DND-41 (cell line): ENCODE data around the gene PES1.

ENCODE experiments used
- ATAC-seq: fragments of 200-7000 bp; cut with Tn5 transposase; 3 replicates; pipeline ENCODE4 v1.9.1; 2021; ENCODE audit warnings: low read depth; ENCODE audit not compliant: insufficient read depth
- DNase-seq: peaks from one replicate; pipeline ENCODE4 v3.0.0-alpha.2; 2020
- H2AFZ ChIP-seq: 2 replicates; pipeline ENCODE4 v1.6.0; 2012; ENCODE audit warnings: low read depth, low read length
- H3K27ac ChIP-seq: 2 replicates; pipeline ENCODE4 v1.5.1; 2012; ENCODE audit warnings: low read length, inconsistent platforms
- H3K27me3 ChIP-seq: fragments of 200-600 bp; sonication (generic); 2 replicates; pipeline ENCODE4 v1.6.0; 2012; ENCODE audit warnings: low read length, mild to moderate bottlenecking, inconsistent platforms; ENCODE audit not compliant: insufficient read depth, poor library complexity
- H3K36me3 ChIP-seq: 2 replicates; pipeline ENCODE4 v1.5.1; 2012; ENCODE audit warnings: low read length, inconsistent platforms; ENCODE audit not compliant: insufficient read depth
- H3K4me1 ChIP-seq: 2 replicates; pipeline ENCODE4 v1.5.1; 2012; ENCODE audit warnings: mild to moderate bottlenecking, low read length; ENCODE audit not compliant: insufficient read depth
- H3K4me2 ChIP-seq: 2 replicates; pipeline ENCODE4 v1.6.0; 2012; ENCODE audit warnings: mild to moderate bottlenecking, moderate library complexity, low read length, inconsistent platforms; ENCODE audit not compliant: insufficient read depth
- H3K4me3 ChIP-seq, 2 experiments: fragments of 200-600 bp in 1 of 2; shearing (Covaris generic) in 1 of 2; 2 replicates each; pipeline ENCODE4 v1.5.1; 2012 to 2016; ENCODE audit warnings: inconsistent platforms in 2 of 2, low read length in 2 of 2, mild to moderate bottlenecking in 2 of 2, low read depth in 1 of 2, moderate library complexity in 1 of 2
- H3K79me2 ChIP-seq: 2 replicates; pipeline ENCODE4 v1.6.0; 2012; ENCODE audit warnings: low read length, inconsistent platforms; ENCODE audit not compliant: insufficient read depth
- H3K9ac ChIP-seq: 2 replicates; pipeline ENCODE4 v1.6.0; 2012; ENCODE audit warnings: low read depth, mild to moderate bottlenecking, inconsistent platforms, low read length, moderate library complexity
- H3K9me3 ChIP-seq: 2 replicates; pipeline ENCODE4 v1.5.1; 2012; ENCODE audit warnings: low read length, moderate library complexity, mild to moderate bottlenecking, inconsistent platforms; ENCODE audit not compliant: insufficient read depth, severe bottlenecking
- H4K20me1 ChIP-seq: 2 replicates; pipeline ENCODE4 v1.6.0; 2012; ENCODE audit warnings: low read length; ENCODE audit not compliant: insufficient read depth
- CTCF ChIP-seq: IDR thresholded peaks from 2 replicates; pipeline ENCODE4 v1.5.1; 2012; ENCODE audit warnings: borderline replicate concordance, low read length, moderate library complexity, mild to moderate bottlenecking; ENCODE audit not compliant: poor library complexity, severe bottlenecking; ENCODE audit errors: extremely low read depth
- EZH2 ChIP-seq: IDR thresholded peaks from 3 replicates; pipeline ENCODE4 v1.6.1; 2012; ENCODE audit warnings: borderline replicate concordance, low read depth, mild to moderate bottlenecking, moderate library complexity, low read length, inconsistent platforms; ENCODE audit not compliant: severe bottlenecking

Gene PES1

GRCh38 chr22:30604723-30605122 is 13.0 kb upstream of the PES1 start:
- H3K27ac ChIP-seq, result no peak overlapping the region

GRCh38 chr22:30603801-30604200 is 12.1 kb upstream of the PES1 start:
- no peak overlapping the region for H3K4me2 ChIP-seq
- no peak for TF ChIP-seq CTCF
- no peak for TF ChIP-seq EZH2
- no peaks in the 10 kb centered on the region for H3K36me3 ChIP-seq
- no peak overlapping the region for H3K27ac ChIP-seq
- ATAC-seq (no peak), DNase-seq (no peak)
- H4K20me1 ChIP-seq, result no peaks in the 10 kb centered on the region
- no peak overlapping the region for H2AFZ ChIP-seq
- no peak overlapping the region for H3K9ac ChIP-seq
- no peaks in the 10 kb centered on the region for H3K9me3 ChIP-seq
- no peaks in the 10 kb centered on the region for H3K27me3 ChIP-seq
- H3K4me3 ChIP-seq, result no peak overlapping the region
- no peaks in the 10 kb centered on the region for H3K79me2 ChIP-seq
- H3K4me1 ChIP-seq, result no peaks in the 10 kb centered on the region

More at GRCh38 chr22:30604723-30605122, 13.0 kb upstream of the PES1 start:
- no peak for ATAC-seq
- Histone ChIP-seq H3K4me1 (no peaks in the 10 kb centered on the region), H3K4me2 (no peak overlapping the region), H3K79me2 (no peaks in the 10 kb centered on the region), H3K36me3 (no peaks in the 10 kb centered on the region), H3K27me3 (no peaks in the 10 kb centered on the region), H2AFZ (no peak overlapping the region), H4K20me1 (no peaks in the 10 kb centered on the region), H3K9me3 (no peaks in the 10 kb centered on the region), H3K4me3 (no peak overlapping the region), H3K9ac (no peak overlapping the region)
- no peak for TF ChIP-seq CTCF
- no peak for TF ChIP-seq EZH2
- DNase-seq, result no peak

GRCh38 chr22:30602049-30602448 is 10.3 kb upstream of the PES1 start:
- TF ChIP-seq CTCF (peak; percentile 58), EZH2 (no peak)
- H3K79me2 ChIP-seq, result no peaks in the 10 kb centered on the region
- H3K9ac ChIP-seq, result no peak overlapping the region
- no peak overlapping the region for H3K4me2 ChIP-seq
- H3K9me3 ChIP-seq, result no peaks in the 10 kb centered on the region
- no peak overlapping the region for H3K4me3 ChIP-seq
- H3K27ac ChIP-seq, result no peak overlapping the region
- H3K27me3 ChIP-seq, result no peaks in the 10 kb centered on the region
- H3K4me1 ChIP-seq, result no peaks in the 10 kb centered on the region
- ATAC-seq (no peak), DNase-seq (no peak)
- H2AFZ ChIP-seq, result no peak overlapping the region
- H4K20me1 ChIP-seq, result no peaks in the 10 kb centered on the region
- no peaks in the 10 kb centered on the region for H3K36me3 ChIP-seq

GRCh38 chr22:30601464-30601863 is 9.8 kb upstream of the PES1 start:
- Histone ChIP-seq H3K27me3 (no peaks in the 10 kb centered on the region), H3K9me3 (no peaks in the 10 kb centered on the region), H3K4me3 (no peak overlapping the region), H3K9ac (no peak overlapping the region), H3K79me2 (no peaks in the 10 kb centered on the region), H3K36me3 (no peaks in the 10 kb centered on the region), H3K27ac (no peak overlapping the region), H3K4me1 (no peaks in the 10 kb centered on the region), H4K20me1 (no peaks in the 10 kb centered on the region), H3K4me2 (no peak overlapping the region), H2AFZ (no peak overlapping the region)
- no peak for DNase-seq
- no peak for TF ChIP-seq CTCF
- TF ChIP-seq EZH2, result no peak
- ATAC-seq, result no peak
